Measurements from ENCODE around the gene EFNA5. TPM values are rescaled to one million over a fixed set of nuclear protein-coding genes. Genes with fewer than 3 reads are reported as not detected.

The EFNA5 gene
- total RNA-seq, 4 donors from 2014 or later: 21.3 to 47.0 (median 29.3) TPM

- WGBS: 92% methylated on average over 4 of the region's 4 CpGs
- Histone ChIP-seq H3K4me3 (no peak overlapping the region), H3K9me3 (no peaks in the 10 kb centered on the region), H3K4me1 (no peaks in the 10 kb centered on the region), H3K27me3 (no peaks in the 10 kb centered on the region), H3K27ac (no peak overlapping the region), H3K36me3 (no peaks in the 10 kb centered on the region)
- TF ChIP-seq POLR2A (IDR thresholded peaks at IDR 0.05) (no peak), EP300 (IDR thresholded peaks at IDR 0.05) (no peak), POLR2AphosphoS5 (IDR thresholded peaks at IDR 0.05) (no peak), CTCF (IDR thresholded peaks at IDR 0.05) (no peak)
- no peak for DNase-seq (ENCODE audit: low spot score in 2 of 2)
These were observed 25.8 kb upstream of the EFNA5 start for GRCh38 chr5:107696498-107696897.

GRCh38 chr5:107696080-107696479 lies 25.3 kb upstream of the EFNA5 start:
- no peak overlapping the region for H3K4me3 ChIP-seq
- no peaks in the 10 kb centered on the region for H3K9me3 ChIP-seq
- no peaks in the 10 kb centered on the region for H3K36me3 ChIP-seq
- no peak overlapping the region for H3K27ac ChIP-seq
- no peak for DNase-seq (ENCODE audit: low spot score in 2 of 2)
- TF ChIP-seq CTCF (IDR thresholded peaks at IDR 0.05) (no peak), POLR2A (IDR thresholded peaks at IDR 0.05) (no peak), POLR2AphosphoS5 (IDR thresholded peaks at IDR 0.05) (no peak), EP300 (IDR thresholded peaks at IDR 0.05) (no peak)
- H3K4me1 ChIP-seq: no peaks in the 10 kb centered on the region
- no peaks in the 10 kb centered on the region for H3K27me3 ChIP-seq
- 73% methylated on average over 4 of the region's 4 CpGs for WGBS

GRCh38 chr5:107687937-107688336 lies 17.2 kb upstream of the EFNA5 start:
- Histone ChIP-seq H3K4me3 (no peak overlapping the region), H3K4me1 (no peaks in the 10 kb centered on the region), H3K27ac (no peak overlapping the region), H3K9me3 (no peaks in the 10 kb centered on the region), H3K27me3 (no peaks in the 10 kb centered on the region), H3K36me3 (no peaks in the 10 kb centered on the region)
- no peak for DNase-seq (ENCODE audit: low spot score in 2 of 2)
- TF ChIP-seq EP300 (IDR thresholded peaks at IDR 0.05) (no peak), POLR2A (IDR thresholded peaks at IDR 0.05) (no peak), CTCF (IDR thresholded peaks at IDR 0.05) (no peak), POLR2AphosphoS5 (IDR thresholded peaks at IDR 0.05) (no peak)
- WGBS: 100% methylated on average over 3 of the region's 3 CpGs

- WGBS: 100% methylated on average over 1 of the region's 1 CpG
- Histone ChIP-seq H3K27ac (no peak overlapping the region), H3K27me3 (no peaks in the 10 kb centered on the region), H3K9me3 (no peaks in the 10 kb centered on the region), H3K4me3 (no peak overlapping the region), H3K36me3 (no peaks in the 10 kb centered on the region), H3K4me1 (no peaks in the 10 kb centered on the region)
- TF ChIP-seq CTCF (IDR thresholded peaks at IDR 0.05) (no peak), POLR2A (IDR thresholded peaks at IDR 0.05) (no peak), POLR2AphosphoS5 (IDR thresholded peaks at IDR 0.05) (no peak), EP300 (IDR thresholded peaks at IDR 0.05) (no peak)
- DNase-seq (ENCODE audit: low spot score in 2 of 2): no peak
These were observed 16.7 kb upstream of the EFNA5 start for GRCh38 chr5:107687404-107687803.

GRCh38 chr5:107682533-107682932 lies 11.8 kb upstream of the EFNA5 start:
- Histone ChIP-seq H3K27me3 (no peaks in the 10 kb centered on the region), H3K4me3 (no peak overlapping the region), H3K27ac (no peak overlapping the region), H3K4me1 (no peaks in the 10 kb centered on the region), H3K9me3 (no peaks in the 10 kb centered on the region), H3K36me3 (no peaks in the 10 kb centered on the region)
- no peak for DNase-seq (ENCODE audit: low spot score in 2 of 2)
- 37% methylated on average over 3 of the region's 3 CpGs for WGBS
- TF ChIP-seq POLR2A (IDR thresholded peaks at IDR 0.05) (no peak), CTCF (IDR thresholded peaks at IDR 0.05) (no peak), EP300 (IDR thresholded peaks at IDR 0.05) (no peak), POLR2AphosphoS5 (IDR thresholded peaks at IDR 0.05) (no peak)

Data from suprapubic skin (tissue), 4 donors.